Mesodermal cell (in vitro differentiated cells): Measurements from ENCODE around the gene STXBP1.
A peak's percentile ranks its signal among the peaks of the same experiment; 100 is the strongest.
"Not testable (repeated sequence)": the region's sequence is repeated elsewhere in the genome, so short reads cannot be mapped to it uniquely, and the experiment has no call there.

Experiments used
- H3K27ac ChIP-seq: 2 replicates; pipeline ENCODE4 v1.7.0; 2013; ENCODE audit warnings: mild to moderate bottlenecking, low read depth, low read length, moderate library complexity; ENCODE audit not compliant: severe bottlenecking
- H3K36me3 ChIP-seq: 2 replicates; pipeline ENCODE4 v1.7.1; 2013; ENCODE audit warnings: mild to moderate bottlenecking, low read length, moderate library complexity; ENCODE audit not compliant: control insufficient read depth, insufficient read depth
- H3K4me1 ChIP-seq: one replicate; pipeline ENCODE4 v1.7.1; 2013; ENCODE audit warnings: mild to moderate bottlenecking, low read length; ENCODE audit not compliant: insufficient read depth, control insufficient read depth, poor library complexity, severe bottlenecking
- H3K4me3 ChIP-seq: 2 replicates; pipeline ENCODE4 v1.7.0; 2013; ENCODE audit warnings: low read length, control low read depth, mild to moderate bottlenecking; ENCODE audit not compliant: insufficient read depth, poor library complexity, severe bottlenecking; ENCODE audit errors: extremely low read depth
- H3K9me3 ChIP-seq: 2 replicates; pipeline ENCODE4 v1.7.1; 2013; ENCODE audit warnings: mild to moderate bottlenecking, low read length, moderate library complexity; ENCODE audit not compliant: control insufficient read depth
- WGBS, 2 experiments: methylation state at CpG; one replicate each; pipeline ENCODE4 v1.1.5; 2013; ENCODE audit warnings: missing lambda C conversion rate in 2 of 2; ENCODE audit not compliant: insufficient coverage in 2 of 2; 5-methylcytosine and 5-hydroxymethylcytosine counted together

The STXBP1 gene

DNA sequence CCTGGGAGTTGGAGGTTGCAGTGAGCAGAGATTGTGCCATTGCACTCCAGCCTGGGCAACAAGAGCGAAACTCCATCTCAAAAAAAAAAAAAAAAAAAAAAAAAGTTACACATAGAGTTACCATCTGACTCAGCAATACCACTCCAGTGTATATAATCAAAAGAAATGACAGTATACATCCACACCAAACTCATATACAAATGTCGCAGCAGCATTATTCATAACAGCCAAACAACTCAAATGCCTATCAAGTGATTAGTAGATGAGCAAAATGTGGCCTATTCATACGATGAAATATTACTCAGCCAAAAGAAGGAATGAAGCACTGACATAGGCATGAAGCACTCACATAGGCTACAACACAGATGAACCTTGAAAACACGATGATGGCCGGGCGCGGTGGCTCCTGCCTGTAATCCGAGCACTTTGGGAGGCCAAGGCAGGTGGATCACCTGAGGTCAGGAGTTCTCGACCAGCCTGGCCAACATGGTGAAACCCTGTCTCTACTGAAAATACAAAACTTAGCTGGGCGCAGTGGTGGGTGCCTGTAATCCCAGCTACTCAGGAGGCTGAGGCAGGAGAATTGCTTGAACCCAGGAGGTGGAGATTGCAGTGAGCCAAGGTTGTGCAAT, 9.4 kb downstream of the STXBP1 start:
- not testable (repeated sequence) for H3K4me3 ChIP-seq, H3K36me3 ChIP-seq, H3K27ac ChIP-seq, H3K9me3 ChIP-seq, H3K4me1 ChIP-seq
- 92 to 93% methylated on average over 8 of the region's 10 CpGs for WGBS, 2 experiments

DNA sequence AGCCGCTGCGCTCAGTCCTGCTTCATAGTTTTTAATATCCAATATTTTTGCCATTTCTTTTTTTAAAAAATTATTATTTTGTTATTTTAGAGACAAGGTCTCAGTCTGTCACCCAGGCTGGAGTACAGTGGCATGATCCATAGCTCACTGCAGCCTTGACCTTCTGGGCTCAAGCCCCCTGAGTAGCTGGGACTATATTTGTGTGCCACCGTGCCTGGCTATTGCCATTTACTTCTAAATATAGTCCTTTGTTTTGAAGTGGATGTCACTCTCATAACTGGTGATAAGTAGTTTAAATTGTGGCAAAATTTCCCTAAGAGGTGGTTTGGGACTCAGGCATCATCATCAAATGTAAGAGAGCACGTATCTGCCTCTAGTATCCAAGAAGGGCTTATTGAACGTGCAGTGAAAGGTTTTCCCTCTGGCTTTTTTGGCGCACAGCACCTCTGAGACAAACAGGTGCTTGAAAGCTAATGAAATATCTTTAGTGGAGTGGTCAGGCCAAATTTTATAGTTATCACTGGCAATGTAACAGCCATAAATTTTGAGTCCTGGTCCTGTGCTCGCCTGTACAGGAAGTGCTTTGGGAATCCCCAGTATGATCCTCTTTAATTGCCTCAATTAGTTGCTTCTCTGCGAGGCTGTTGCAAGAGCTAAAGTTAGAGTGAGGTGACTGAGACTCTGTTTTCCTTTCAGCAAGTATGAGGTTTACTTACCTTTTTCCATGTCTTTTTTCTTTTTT, 14.8 kb downstream of the STXBP1 start:
- no peaks in the 10 kb centered on the region for H3K36me3 ChIP-seq
- H3K4me1 ChIP-seq, result peaks cover 5% of the 10 kb centered on the region
- WGBS, 2 experiments, result 93% methylated on average over 5 of the region's 8 CpGs
- H3K9me3 ChIP-seq, result no peaks in the 10 kb centered on the region
- H3K27ac ChIP-seq, result no peak overlapping the region
- H3K4me3 ChIP-seq, result no peak overlapping the region

DNA sequence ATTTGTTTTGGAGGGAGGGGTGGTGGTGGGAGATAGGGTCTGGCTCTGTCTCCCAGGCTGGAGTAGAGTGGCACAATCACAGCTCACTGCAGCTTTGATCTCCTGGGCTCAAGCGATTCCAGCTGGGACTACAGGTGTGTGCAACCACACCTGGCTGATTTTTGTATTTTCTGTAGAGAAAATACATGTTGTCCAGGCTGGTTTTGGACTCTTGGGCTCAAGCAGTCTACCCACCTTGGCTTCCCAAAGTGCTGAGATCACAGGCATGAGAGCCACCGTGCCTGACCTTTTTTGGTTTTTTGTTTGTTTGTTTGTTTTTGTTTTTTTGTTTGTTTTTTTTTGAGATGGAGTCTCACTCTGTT, 15.4 kb downstream of the STXBP1 start:
- no peak overlapping the region for H3K27ac ChIP-seq

DNA sequence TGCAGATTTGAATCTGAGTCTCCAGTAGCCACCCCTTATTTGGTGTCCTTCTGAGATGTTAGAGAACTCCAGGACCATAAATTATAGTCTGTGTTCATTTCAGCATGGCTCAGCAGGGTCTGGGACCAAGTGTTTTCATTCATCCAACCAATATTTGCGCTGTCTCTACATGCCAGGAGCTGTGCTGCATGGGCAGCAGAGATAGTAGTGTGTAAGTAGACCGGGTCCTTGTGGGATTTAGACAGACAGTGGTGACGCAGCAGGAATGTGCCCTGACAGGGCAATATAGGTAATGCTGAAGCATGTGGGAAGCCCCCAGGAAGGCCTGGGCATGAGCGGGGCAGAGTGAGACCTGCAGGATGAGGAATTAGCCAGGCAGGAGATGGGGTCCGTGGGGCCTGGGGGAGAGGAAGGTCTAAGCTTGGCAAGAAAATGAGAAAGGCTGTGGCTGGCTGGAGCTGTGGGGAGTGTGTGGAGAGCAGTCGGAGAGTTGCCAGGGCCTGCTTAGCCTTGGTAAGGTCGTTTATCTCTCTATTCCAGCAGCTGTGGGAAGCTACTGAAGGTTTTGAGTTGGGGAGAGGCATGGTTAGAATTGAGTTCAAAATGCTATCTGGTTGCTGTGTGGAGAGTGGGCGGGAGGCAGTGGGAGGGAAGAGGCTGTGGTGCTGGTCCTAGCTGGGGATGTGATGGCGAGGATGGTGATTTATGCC, 16.8 kb downstream of the STXBP1 start:
- Histone ChIP-seq H3K27ac (no peak overlapping the region), H3K4me1 (peaks cover 12% of the 10 kb centered on the region), H3K9me3 (no peaks in the 10 kb centered on the region), H3K4me3 (no peak overlapping the region), H3K36me3 (peaks cover 2% of the 10 kb centered on the region)
- WGBS, 2 experiments, result 80 to 88% methylated on average over 8 to 9 of the region's 9 CpGs

More for the DNA sequence above, 15.4 kb downstream of the STXBP1 start:
- Histone ChIP-seq H3K4me3 (no peak overlapping the region), H3K4me1 (peaks cover 5% of the 10 kb centered on the region), H3K9me3 (no peaks in the 10 kb centered on the region), H3K36me3 (peaks cover 2% of the 10 kb centered on the region)
- WGBS, 2 experiments, result 100% methylated on average over 2 of the region's 2 CpGs; no CpG with 5 or more reads in 1 of the 2 experiments

DNA sequence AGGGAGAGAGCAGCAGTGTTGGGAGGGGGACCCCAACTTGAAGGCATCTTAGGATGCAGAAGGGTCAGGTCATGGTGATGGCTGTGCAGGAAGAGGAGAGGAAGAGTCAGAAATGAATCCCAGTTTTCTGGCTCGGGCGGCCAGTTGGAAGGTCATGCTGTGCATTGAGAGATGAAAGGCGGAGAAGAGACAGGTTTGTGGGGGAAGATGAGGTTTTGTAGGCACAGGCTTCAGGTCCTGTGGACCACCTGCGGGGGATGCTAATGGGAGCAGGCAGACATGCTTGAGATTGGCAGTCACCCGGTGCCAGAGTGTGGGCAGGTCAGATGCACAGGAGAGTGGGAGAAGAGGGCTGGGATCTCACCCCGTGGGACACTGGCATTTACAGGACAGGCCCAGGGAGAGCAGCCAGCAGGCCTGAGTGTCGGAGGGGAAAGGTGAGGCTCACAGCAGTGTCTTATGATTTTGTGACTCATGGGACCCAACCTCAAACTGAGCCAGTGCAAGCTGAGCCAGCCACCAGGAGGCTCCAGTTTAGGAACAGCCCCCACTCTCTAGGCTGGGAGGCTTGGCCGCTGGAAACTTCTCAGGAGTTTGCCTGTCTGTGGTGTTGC, 17.5 kb downstream of the STXBP1 start:
- H3K27ac ChIP-seq, result no peak overlapping the region
- WGBS, 2 experiments, result 79 to 80% methylated on average over 7 to 8 of the region's 8 CpGs
- peaks cover 12% of the 10 kb centered on the region for H3K4me1 ChIP-seq
- H3K9me3 ChIP-seq, result no peaks in the 10 kb centered on the region
- H3K36me3 ChIP-seq, result peaks cover 2% of the 10 kb centered on the region
- H3K4me3 ChIP-seq, result no peak overlapping the region

DNA sequence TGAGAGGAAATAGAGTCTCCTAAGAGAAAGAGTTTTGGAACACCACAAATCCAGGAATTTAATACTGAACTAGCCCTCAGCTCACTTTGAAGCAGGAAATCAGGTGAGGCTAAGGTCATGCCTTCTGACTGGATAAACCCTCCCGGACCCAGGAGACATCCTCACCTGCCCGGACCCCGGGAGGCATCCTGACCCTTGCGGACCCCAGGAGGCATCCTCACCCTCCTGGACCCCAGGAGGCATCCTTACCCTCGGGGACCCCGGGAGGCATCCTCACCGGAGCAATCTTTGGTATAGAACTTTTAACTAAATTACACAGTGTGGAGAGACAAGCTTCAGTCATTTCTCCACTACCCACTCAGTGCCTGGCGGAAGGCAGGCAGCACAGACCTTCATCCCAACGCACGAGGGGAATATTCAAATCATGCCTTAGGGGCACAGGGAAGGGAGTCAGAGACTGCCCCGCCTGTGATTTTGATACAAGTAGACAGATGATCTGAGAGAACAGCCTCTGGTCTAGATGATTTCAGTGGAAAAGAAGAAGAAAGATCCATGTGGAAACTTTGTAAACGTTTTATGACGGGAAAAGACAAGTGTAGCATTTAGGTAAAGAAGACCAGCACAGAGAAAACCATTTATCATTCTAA, 21.3 kb downstream of the STXBP1 start:
- Histone ChIP-seq H3K4me3 (no peak overlapping the region), H3K4me1 (peaks cover 12% of the 10 kb centered on the region), H3K9me3 (no peaks in the 10 kb centered on the region), H3K27ac (peak overlapping the region; percentile 5), H3K36me3 (peaks cover 2% of the 10 kb centered on the region)
- 84 to 89% methylated on average over 3 to 5 of the region's 13 CpGs for WGBS, 2 experiments

DNA sequence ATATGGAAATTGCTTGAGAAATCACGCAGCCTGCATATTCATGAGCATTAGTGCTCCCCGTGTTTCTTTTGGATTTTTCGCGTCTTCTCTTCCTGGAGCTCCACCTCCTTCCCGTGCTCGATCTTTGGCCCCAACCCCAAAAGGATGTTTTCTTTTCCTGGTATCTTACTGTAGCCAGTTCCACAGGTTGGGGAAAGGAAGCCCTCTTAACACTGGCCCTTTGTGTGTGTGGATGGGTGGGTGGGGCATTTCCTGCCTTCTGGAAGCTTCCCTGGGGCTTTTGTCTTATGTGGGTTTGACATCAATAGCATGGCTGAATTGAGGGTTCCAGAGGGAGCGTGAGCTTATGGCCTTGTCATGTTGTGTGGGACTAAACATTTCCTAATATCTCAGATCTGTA, 21.9 kb downstream of the STXBP1 start:
- 52 to 60% methylated on average over 4 to 7 of the region's 7 CpGs for WGBS, 2 experiments
- Histone ChIP-seq H3K4me3 (no peak overlapping the region), H3K9me3 (no peaks in the 10 kb centered on the region), H3K27ac (no peak overlapping the region), H3K4me1 (peaks cover 7% of the 10 kb centered on the region), H3K36me3 (peaks cover 2% of the 10 kb centered on the region)

DNA sequence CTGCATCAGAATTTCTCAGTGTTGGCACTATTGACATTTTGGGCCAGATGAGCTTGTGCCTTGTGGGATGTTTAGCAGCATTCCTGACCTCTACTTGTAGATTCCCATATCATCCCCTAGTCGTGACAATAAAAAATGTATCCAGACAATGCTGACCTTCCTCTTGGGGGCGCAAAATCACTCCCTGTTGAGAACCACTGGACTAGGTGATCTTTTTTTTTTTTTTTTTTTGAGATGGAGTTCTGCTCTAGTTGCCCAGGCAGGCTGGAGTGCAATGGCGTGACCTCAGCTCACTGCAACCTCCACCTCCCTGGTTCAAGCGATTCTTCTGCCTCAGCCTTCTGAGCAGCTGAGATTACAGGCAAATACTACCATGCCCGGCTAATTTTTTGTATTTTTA, 22.6 kb downstream of the STXBP1 start:
- peaks cover 2% of the 10 kb centered on the region for H3K36me3 ChIP-seq
- H3K4me1 ChIP-seq, result peaks cover 7% of the 10 kb centered on the region
- no peaks in the 10 kb centered on the region for H3K9me3 ChIP-seq
- no peak overlapping the region for H3K27ac ChIP-seq
- WGBS, 2 experiments, result 88 to 100% methylated on average over 1 to 3 of the region's 5 CpGs
- H3K4me3 ChIP-seq, result no peak overlapping the region

DNA sequence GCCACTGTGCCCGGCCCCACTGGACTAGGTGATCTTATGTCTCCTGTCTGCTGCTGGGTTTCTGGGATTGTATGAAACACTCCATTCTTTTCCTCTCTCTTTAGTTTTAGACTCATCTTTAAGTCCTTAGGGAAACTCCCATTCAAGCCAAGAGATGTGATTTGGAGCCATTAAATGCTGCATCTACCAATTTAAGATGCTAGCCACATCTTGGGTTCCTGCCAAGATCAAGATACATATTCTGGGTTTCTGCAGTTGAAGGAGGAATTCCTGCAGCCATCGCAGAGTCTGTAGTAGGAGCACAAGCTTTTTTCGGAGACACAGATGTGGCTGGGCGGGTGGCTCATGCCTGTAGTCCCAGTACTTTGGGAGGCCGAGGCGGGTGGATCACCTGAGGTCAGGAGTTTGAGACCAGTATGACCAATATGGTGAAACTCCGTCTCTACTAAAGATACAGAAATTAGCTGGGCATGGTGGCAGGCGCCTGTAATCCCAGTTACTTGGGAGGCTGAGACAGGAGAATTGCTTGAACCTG, 23.2 kb downstream of the STXBP1 start:
- 94 to 100% methylated on average over 7 of the region's 8 CpGs for WGBS, 2 experiments
- Histone ChIP-seq H3K9me3 (no peaks in the 10 kb centered on the region), H3K4me3 (no peak overlapping the region), H3K36me3 (peaks cover 2% of the 10 kb centered on the region), H3K27ac (no peak overlapping the region), H3K4me1 (peaks cover 7% of the 10 kb centered on the region)

DNA sequence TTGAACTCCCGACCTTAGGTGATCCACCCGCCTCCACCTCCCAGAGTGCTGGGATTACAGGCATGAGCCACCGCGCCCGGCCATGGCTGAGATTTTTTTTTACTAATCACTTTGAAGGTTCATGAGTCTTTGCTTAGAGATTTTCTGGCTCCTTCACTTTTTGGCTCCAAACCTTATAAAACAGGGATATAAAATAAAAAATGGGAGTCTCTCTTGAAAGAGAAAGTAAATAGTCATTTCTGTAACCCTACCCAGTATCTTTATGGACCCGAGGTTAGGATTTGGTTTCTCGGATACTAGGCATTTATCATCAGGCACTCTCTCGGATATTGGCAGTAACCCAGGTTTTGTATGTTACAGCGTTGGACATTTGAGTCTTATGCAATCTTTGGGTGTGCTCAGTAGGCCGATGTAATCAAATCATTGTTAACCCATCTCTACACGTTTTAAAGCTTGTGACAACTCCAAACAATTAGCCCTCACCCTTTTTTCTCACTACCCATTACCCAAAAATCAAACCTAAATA, 25.3 kb downstream of the STXBP1 start:
- 87 to 91% methylated on average over 4 to 10 of the region's 11 CpGs for WGBS, 2 experiments
- Histone ChIP-seq H3K36me3 (no peaks in the 10 kb centered on the region), H3K9me3 (no peaks in the 10 kb centered on the region), H3K4me1 (peaks cover 7% of the 10 kb centered on the region), H3K4me3 (no peak overlapping the region), H3K27ac (no peak overlapping the region)
